SK-N-SH treated with all-trans-retinoic acid at 6 μM for 48 hours (cell line): Measurements from ENCODE around the gene ZNF710.

Experiments used
- ARNTL ChIP-seq: fragments of 450-650 bp; formaldehyde crosslinking; IDR thresholded peaks from 2 replicates; pipeline ENCODE4 v1.5.0; 2020; ENCODE audit warnings: low read depth, mild to moderate bottlenecking, moderate library complexity, borderline replicate concordance
- ISL1 ChIP-seq: fragments of 250-450 bp; sonication (Bioruptor Pico); IDR thresholded peaks from 2 replicates; pipeline ENCODE4 v2.1.2; 2022; ENCODE audit warnings: mild to moderate bottlenecking, moderate library complexity
- SNAI2 ChIP-seq: fragments of 250-450 bp; sonication (Bioruptor Pico); IDR thresholded peaks from 2 replicates; pipeline ENCODE4 v1.5.0; 2020; ENCODE audit warnings: mild to moderate bottlenecking, moderate library complexity
- TCF4 ChIP-seq: fragments of 250-450 bp; sonication (Bioruptor Pico); IDR thresholded peaks from 2 replicates; pipeline ENCODE4 v1.8.0; 2021; ENCODE audit warnings: mild to moderate bottlenecking, moderate library complexity, borderline replicate concordance
- ZFP3 ChIP-seq: fragments of 250-450 bp; sonication (Bioruptor Pico); IDR thresholded peaks from 2 replicates; pipeline ENCODE4 v1.5.0; 2020; ENCODE audit warnings: mild to moderate bottlenecking, moderate library complexity
- ZFP30 ChIP-seq: fragments of 450-650 bp; formaldehyde crosslinking; IDR thresholded peaks from 2 replicates; pipeline ENCODE4 v1.5.0; 2022; ENCODE audit warnings: mild to moderate bottlenecking, moderate library complexity
- ZNF565 ChIP-seq: fragments of 450-650 bp; formaldehyde crosslinking; conservative IDR thresholded peaks from 2 replicates; pipeline ENCODE4 v1.5.0; 2020; ENCODE audit warnings: low read depth, mild to moderate bottlenecking, moderate library complexity
- TF ChIP-seq, protein P1 (sequence below): fragments of 250-450 bp; sonication (Bioruptor Pico); IDR thresholded peaks from 2 replicates; pipeline ENCODE4 v1.8.0; 2020; ENCODE audit warnings: mild to moderate bottlenecking, moderate library complexity, borderline replicate concordance

DNA sequence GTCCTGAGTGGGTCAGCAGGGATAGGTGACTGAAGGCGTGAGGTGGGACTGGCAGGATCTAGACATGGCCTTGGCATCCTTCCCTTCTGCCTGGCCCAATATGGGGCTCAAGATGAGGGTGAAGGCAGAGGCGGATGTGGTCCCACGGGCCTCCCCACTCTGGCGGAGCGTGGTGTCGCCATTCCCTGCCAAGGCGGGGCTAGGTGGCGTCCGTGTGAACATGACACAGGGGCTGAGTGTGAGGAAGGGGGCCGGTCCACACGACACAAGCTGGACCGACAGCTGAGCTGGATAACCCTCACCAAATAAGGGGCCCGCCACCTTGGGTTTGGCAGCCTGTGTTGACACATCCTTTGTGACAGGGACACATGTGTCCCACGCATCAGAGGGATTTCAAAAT lies 43.1 kb downstream of the ZNF710 start:
- no peak for TF ChIP-seq ZFP30 (CRISPR knock-in tag)
- TF ChIP-seq, protein P1, sequence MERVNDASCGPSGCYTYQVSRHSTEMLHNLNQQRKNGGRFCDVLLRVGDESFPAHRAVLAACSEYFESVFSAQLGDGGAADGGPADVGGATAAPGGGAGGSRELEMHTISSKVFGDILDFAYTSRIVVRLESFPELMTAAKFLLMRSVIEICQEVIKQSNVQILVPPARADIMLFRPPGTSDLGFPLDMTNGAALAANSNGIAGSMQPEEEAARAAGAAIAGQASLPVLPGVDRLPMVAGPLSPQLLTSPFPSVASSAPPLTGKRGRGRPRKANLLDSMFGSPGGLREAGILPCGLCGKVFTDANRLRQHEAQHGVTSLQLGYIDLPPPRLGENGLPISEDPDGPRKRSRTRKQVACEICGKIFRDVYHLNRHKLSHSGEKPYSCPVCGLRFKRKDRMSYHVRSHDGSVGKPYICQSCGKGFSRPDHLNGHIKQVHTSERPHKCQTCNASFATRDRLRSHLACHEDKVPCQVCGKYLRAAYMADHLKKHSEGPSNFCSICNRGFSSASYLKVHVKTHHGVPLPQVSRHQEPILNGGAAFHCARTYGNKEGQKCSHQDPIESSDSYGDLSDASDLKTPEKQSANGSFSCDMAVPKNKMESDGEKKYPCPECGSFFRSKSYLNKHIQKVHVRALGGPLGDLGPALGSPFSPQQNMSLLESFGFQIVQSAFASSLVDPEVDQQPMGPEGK (CRISPR knock-in tag): no peak
- TF ChIP-seq ZFP3 (CRISPR knock-in tag): no peak
- no peak for TF ChIP-seq SNAI2 (CRISPR knock-in tag)
- no peak for TF ChIP-seq TCF4 (CRISPR knock-in tag)
- TF ChIP-seq ZNF565 (CRISPR knock-in tag): no peak
- TF ChIP-seq ARNTL (CRISPR knock-in tag): no peak
- TF ChIP-seq ISL1 (CRISPR knock-in tag): no peak
